Aorta (tissue), 5 donors: ENCODE data around the gene BICDL1. TPM values are rescaled to one million over a fixed set of nuclear protein-coding genes. Genes with fewer than 3 reads are reported as not detected.

ENCODE experiments used
- ATAC-seq: fragments of 200-7000 bp; cut with Tn5 transposase; one replicate; pipeline ENCODE4 v1.9.1; 2022; ENCODE audit warnings: moderate library complexity; ENCODE audit not compliant: low FRiP score
- DNase-seq, 2 donors: peaks; one replicate each; pipeline ENCODE4 v3.0.0-alpha.2; 2020
- H3K27ac ChIP-seq, 2 donors: one replicate each; pipeline ENCODE4 v1.5.1; 2013; ENCODE audit warnings: low read length in 2 of 2, mild to moderate bottlenecking in 2 of 2, moderate library complexity in 2 of 2, control low read depth in 1 of 2, inconsistent platforms in 1 of 2, low read depth in 1 of 2
- H3K27me3 ChIP-seq, 2 donors: one replicate each; pipeline ENCODE4 v1.6.1; 2013; ENCODE audit warnings: control low read depth in 1 of 2, low read length in 1 of 2, mild to moderate bottlenecking in 1 of 2, moderate library complexity in 1 of 2; ENCODE audit not compliant: insufficient read depth in 2 of 2, control insufficient read depth in 1 of 2
- H3K36me3 ChIP-seq, 2 donors: one replicate each; pipeline ENCODE4 v1.6.1; 2013; ENCODE audit warnings: control low read depth in 1 of 2, low read length in 1 of 2, mild to moderate bottlenecking in 1 of 2; ENCODE audit not compliant: insufficient read depth in 2 of 2, control insufficient read depth in 1 of 2
- H3K4me1 ChIP-seq, 2 donors: one replicate each; pipeline ENCODE4 v1.6.1; 2013; ENCODE audit warnings: low read length in 2 of 2, control low read depth in 1 of 2, mild to moderate bottlenecking in 1 of 2, moderate library complexity in 1 of 2; ENCODE audit not compliant: insufficient read depth in 2 of 2, control insufficient read depth in 1 of 2
- H3K4me3 ChIP-seq, 2 donors: one replicate each; pipeline ENCODE4 v1.5.1; 2013; ENCODE audit warnings: low read length in 2 of 2, control low read depth in 1 of 2, mild to moderate bottlenecking in 1 of 2
- H3K9me3 ChIP-seq: one replicate; pipeline ENCODE4 v1.6.1; 2013; ENCODE audit warnings: mild to moderate bottlenecking, low read length; ENCODE audit not compliant: control insufficient read depth
- WGBS, 2 donors: extraction: QIAGEN DNeasy Blood & Tissue Kit; methylation state at CpG; one replicate each; pipeline ENCODE4 v1.1.7; 2013; 5-methylcytosine and 5-hydroxymethylcytosine counted together
- intact Hi-C, 2 donors: fragments of 100-400 bp; cut with DNase I; formaldehyde crosslinking; loops; one replicate each; pipeline versions ENCODE4 v1.14.2 to v1.15.0; 2022
- polyA plus RNA-seq, 2 donors: library from polyadenylated mRNA; stranded (reverse); fragments of 200-250 nt; gene quantifications; one replicate each; pipeline ENCODE4 v1.2.3, GENCODE V29; 2013
- total RNA-seq, 2 donors: library from RNA; stranded (reverse); fragmentation: NEBNext Ultra II Directional; extraction: Animal tissue kit (Norgen Biotek cat#: 25700); gene quantifications; one replicate each; pipeline ENCODE4 v1.2.1, GENCODE V29; 2021
- donor health status: healthy with polysubstance abuse.
- donor health status: Bipolar disorder and iron deficiency.
- donor health status: DM: no; HTN: no; CAD: no.
- donor health status: DM: no; HTN: no; CAD: no.
- donor health status: DM: yes; HTN: yes; CAD: no.

The BICDL1 gene
- total and polyA plus RNA-seq, 4 donors: 0.36 to 1.7 (median 1.3) TPM

- Histone ChIP-seq H3K27ac (no peak overlapping the region), H3K36me3 (no peaks in the 10 kb centered on the region), H3K9me3 (no peaks in the 10 kb centered on the region), H3K4me1 (no peaks in the 10 kb centered on the region), H3K4me3 (no peak overlapping the region), H3K27me3 (no peaks in the 10 kb centered on the region)
- WGBS, 2 donors: 83 to 88% methylated on average over 2 of the region's 2 CpGs
- DNase-seq: no peak
- intact Hi-C loops: no loop called here
- no peak for ATAC-seq
These were observed 77.3 kb downstream of the BICDL1 start for GRCh38 chr12:120066341-120066740.

- 84 to 89% methylated on average over 3 of the region's 3 CpGs for WGBS, 2 donors
- Histone ChIP-seq H3K27ac (no peak overlapping the region), H3K36me3 (no peaks in the 10 kb centered on the region), H3K4me1 (no peaks in the 10 kb centered on the region), H3K9me3 (no peaks in the 10 kb centered on the region), H3K27me3 (no peaks in the 10 kb centered on the region), H3K4me3 (no peak overlapping the region)
- DNase-seq (no peak), ATAC-seq (no peak)
- intact Hi-C loops: no loop called here
These were observed 78.2 kb downstream of the BICDL1 start for GRCh38 chr12:120067084-120067869.

- intact Hi-C loops: no loop called here
- Histone ChIP-seq H3K27ac (no peak overlapping the region), H3K4me1 (no peaks in the 10 kb centered on the region), H3K27me3 (no peaks in the 10 kb centered on the region), H3K4me3 (no peak overlapping the region), H3K36me3 (no peaks in the 10 kb centered on the region), H3K9me3 (no peaks in the 10 kb centered on the region)
- DNase-seq (no peak), ATAC-seq (no peak)
- WGBS, 2 donors: 62 to 63% methylated on average over 3 of the region's 3 CpGs
These were observed 78.9 kb downstream of the BICDL1 start for GRCh38 chr12:120067901-120068300.

- H3K27ac ChIP-seq: no peak overlapping the region
- H3K27me3 ChIP-seq: no peaks in the 10 kb centered on the region
- DNase-seq (peak in 1 of 2 donors; percentile 11), ATAC-seq (no peak)
- H3K4me1 ChIP-seq: no peaks in the 10 kb centered on the region
- no peaks in the 10 kb centered on the region for H3K9me3 ChIP-seq
- intact Hi-C loops: no loop called here
- H3K4me3 ChIP-seq: no peak overlapping the region
- no peaks in the 10 kb centered on the region for H3K36me3 ChIP-seq
- 63 to 68% methylated on average over 5 of the region's 5 CpGs for WGBS, 2 donors
These were observed 80.2 kb downstream of the BICDL1 start for GRCh38 chr12:120069278-120069677.

GRCh38 chr12:120071493-120072020, 82.5 kb downstream of the BICDL1 start:
- intact Hi-C loops: no loop called here
- DNase-seq (peak in 1 of 2 donors; percentile 15), ATAC-seq (no peak)
- no peaks in the 10 kb centered on the region for H3K36me3 ChIP-seq
- no peaks in the 10 kb centered on the region for H3K9me3 ChIP-seq
- no peak overlapping the region for H3K27ac ChIP-seq
- no peaks in the 10 kb centered on the region for H3K27me3 ChIP-seq
- H3K4me3 ChIP-seq: no peak overlapping the region
- WGBS, 2 donors: 93 to 94% methylated on average over 6 of the region's 6 CpGs
- H3K4me1 ChIP-seq: no peaks in the 10 kb centered on the region

GRCh38 chr12:120072472-120073249, 83.6 kb downstream of the BICDL1 start:
- H3K36me3 ChIP-seq: no peaks in the 10 kb centered on the region
- no peak overlapping the region for H3K27ac ChIP-seq
- peak in 1 of 2 donors; percentile 71 for DNase-seq
- ATAC-seq: no peak
- no peaks in the 10 kb centered on the region for H3K4me1 ChIP-seq
- H3K9me3 ChIP-seq: no peaks in the 10 kb centered on the region
- 86 to 87% methylated on average over 18 of the region's 18 CpGs for WGBS, 2 donors
- intact Hi-C loops: no loop called here
- H3K4me3 ChIP-seq: no peak overlapping the region
- H3K27me3 ChIP-seq: no peaks in the 10 kb centered on the region

- intact Hi-C loops: no loop called here
- Histone ChIP-seq H3K4me3 (no peak overlapping the region), H3K9me3 (no peaks in the 10 kb centered on the region), H3K27me3 (no peaks in the 10 kb centered on the region), H3K27ac (no peak overlapping the region), H3K36me3 (no peaks in the 10 kb centered on the region), H3K4me1 (no peaks in the 10 kb centered on the region)
- 86% methylated on average over 7 of the region's 7 CpGs for WGBS, 2 donors
- ATAC-seq (no peak), DNase-seq (no peak)
These were observed 86.1 kb downstream of the BICDL1 start for GRCh38 chr12:120075034-120075616.

- Histone ChIP-seq H3K4me1 (no peaks in the 10 kb centered on the region), H3K27me3 (no peaks in the 10 kb centered on the region), H3K4me3 (no peak overlapping the region), H3K36me3 (no peaks in the 10 kb centered on the region), H3K9me3 (no peaks in the 10 kb centered on the region), H3K27ac (no peak overlapping the region)
- peak in 1 of 2 donors; percentile 41 for DNase-seq
- WGBS, 2 donors: 95 to 98% methylated on average over 6 of the region's 6 CpGs
- no peak for ATAC-seq
- intact Hi-C loops: no loop called here
These were observed 87.6 kb downstream of the BICDL1 start for GRCh38 chr12:120076651-120077050.
